Heart right ventricle (tissue), 16 donors: ENCODE results near the gene PADI6. TPM values are rescaled to one million over a fixed set of nuclear protein-coding genes. Genes with fewer than 3 reads are reported as not detected.
A peak's percentile ranks its signal among the peaks of the same experiment; 100 is the strongest.

Experiments used
- ATAC-seq, 8 donors: fragments of 200-7000 bp; cut with Tn5 transposase; one replicate each; pipeline ENCODE4 v1.9.1; 2020; ENCODE audit warnings: mild to moderate bottlenecking in 8 of 8, moderate library complexity in 8 of 8, moderate number of reproducible peaks in 1 of 8
- DNase-seq, 2 donors: peaks; one replicate each; pipeline ENCODE4 v3.0.0-alpha.2; 2020
- H3K27ac ChIP-seq, 10 donors: fragments of 200-600 bp; sonication (generic) in 2 of 10; one replicate each; pipeline versions ENCODE4 v1.5.0 to v1.8.0; 2020 to 2022; ENCODE audit warnings: mild to moderate bottlenecking in 3 of 10
- H3K27me3 ChIP-seq, 7 donors: fragments of 200-600 bp; one replicate each; pipeline ENCODE4 v1.8.0; 2021 to 2022; ENCODE audit warnings: mild to moderate bottlenecking in 2 of 7
- H3K36me3 ChIP-seq, 9 donors: fragments of 200-600 bp; sonication (generic) in 1 of 9; one replicate each; pipeline versions ENCODE4 v1.5.0 to v1.8.0; 2020 to 2022; ENCODE audit warnings: mild to moderate bottlenecking in 2 of 9
- H3K4me1 ChIP-seq, 9 donors: fragments of 200-600 bp; sonication (generic) in 1 of 9; one replicate each; pipeline versions ENCODE4 v1.5.0 to v1.8.0; 2020 to 2022; ENCODE audit warnings: mild to moderate bottlenecking in 4 of 9
- H3K4me3 ChIP-seq, 10 donors: fragments of 200-600 bp; sonication (generic) in 2 of 10; one replicate each; pipeline versions ENCODE4 v1.5.0 to v1.8.0; 2020 to 2022; ENCODE audit warnings: mild to moderate bottlenecking in 7 of 10, moderate library complexity in 2 of 10
- H3K9me3 ChIP-seq, 11 donors: fragments of 200-600 bp in 10 of 11; sonication (generic) in 2 of 11; one replicate each; pipeline versions ENCODE4 v1.5.0 to v1.8.0; 2013 to 2022; ENCODE audit warnings: mild to moderate bottlenecking in 2 of 11, control low read depth in 1 of 11, moderate library complexity in 1 of 11
- WGBS, 2 donors: extraction: QIAGEN DNeasy Blood & Tissue Kit; methylation state at CpG; one replicate each; pipeline ENCODE4 v1.1.7; 2013; ENCODE audit warnings: inconsistent platforms in 1 of 2; 5-methylcytosine and 5-hydroxymethylcytosine counted together
- intact Hi-C, 10 donors: fragments of 100-400 bp; cut with DNase I; formaldehyde crosslinking; loops; one replicate each; pipeline versions ENCODE4 v1.11.1 to v1.14.2; 2022
- polyA plus RNA-seq, 2 donors: library from polyadenylated mRNA; stranded (reverse); fragments of 200-250 nt; gene quantifications; one replicate each; pipeline ENCODE4 v1.2.3, GENCODE V29; 2013
- total RNA-seq, 10 donors: library from RNA; stranded (reverse); fragmentation: NEBNext Ultra II Directional in 3 of 10; extraction: Animal tissue kit (Norgen Biotek cat#: 25700) in 3 of 10; gene quantifications; one replicate each; pipeline versions ENCODE4 v1.2.1 to v1.2.4, GENCODE V29; 2021 to 2023
- TF ChIP-seq, protein P1 (sequence below), 9 donors: fragments of 200-600 bp; sonication (generic) in 2 of 9; IDR thresholded peaks; one replicate each; pipeline versions ENCODE4 v1.5.0 to v1.8.0; 2021 to 2022; ENCODE audit warnings: antibody characterized with exemption in 9 of 9, mild to moderate bottlenecking in 5 of 9, moderate library complexity in 1 of 9
- donor health status: Arrhythmogenic right ventricular cardiomyopathy.
- donor health status: ischemic (EF 13 %, LVEDD 7.1; RV severe dilation, severe dysfunction).
- donor health status: healthy with polysubstance abuse.
- donor health status: DM: no; HTN: yes; CAD: no.
- donor health status: DM: no; HTN: no; CAD: no.
- donor health status: ischemic (EF 25% LVEDD 6.9; RV normal size, moderate dysfunction).
- donor health status: ischemic (EF 25% LVEDD 5.7; RV mildly dilated, moderate dysfunction).
- donor health status: healthy.
- donor health status: DM: yes; HTN: yes; CAD: no.
- donor health status: Ischemic cardiomyopathy.
- donor health status: ischemic (EF 35%, LVEDD 5.7; RV mildly dilated, moderate dysfunction).
- donor health status: nonischemic (EF 11% LVEDD 7.7; RV severe dilation, severe dysfunction).
- donor health status: DM: yes; HTN: yes; CAD: no.
- donor health status: PGD.
- donor health status: ischemic (EF 29% LVEDD 5.4; RV normal size, mild dysfunction).
- donor health status: nonischemic (EF 23%, LVEDD 6.1; RV moderate dilation, normal function).

PADI6 gene
- total and polyA plus RNA-seq, 12 donors = not detected

DNA sequence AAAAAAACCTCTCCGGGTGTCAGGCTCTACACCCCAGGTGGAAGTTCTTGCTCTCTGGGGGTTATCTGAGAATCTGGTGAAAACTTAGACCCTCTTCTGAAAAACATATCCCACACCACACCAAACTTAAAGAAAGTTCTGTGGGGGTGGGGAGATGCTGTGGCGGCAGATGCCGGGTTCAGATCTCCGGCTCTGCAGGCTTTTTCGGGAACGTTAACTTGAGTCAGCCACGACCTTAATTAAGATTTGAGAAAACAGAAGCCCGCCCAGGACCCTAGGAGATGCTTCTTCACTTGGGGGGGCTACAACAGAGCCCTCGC, 65.2 kb downstream of the PADI6 start:
- Histone ChIP-seq H3K9me3 (no peaks in the 10 kb centered on the region), H3K27me3 (no peaks in the 10 kb centered on the region), H3K36me3 (peaks cover 0 to 32% (median 0%) of the 10 kb centered on the region in 9 donors), H3K4me3 (peak overlapping the region; percentile 18 to 92 (median 79)), H3K27ac (peak overlapping the region in 9 of 10 donors; percentile 44 to 94 (median 79)), H3K4me1 (peaks cover 0 to 44% (median 21%) of the 10 kb centered on the region in 9 donors)
- intact Hi-C loops = loop anchor here in 1 of 10 donors (10.0 kb wide), 1 partner anchor 198 kb away; no protein-coding TSS in a partner anchor
- DNase-seq (no peak), ATAC-seq (no peak)
- 1% methylated on average over 9 of the region's 9 CpGs for WGBS, 2 donors
- TF ChIP-seq, protein P1, sequence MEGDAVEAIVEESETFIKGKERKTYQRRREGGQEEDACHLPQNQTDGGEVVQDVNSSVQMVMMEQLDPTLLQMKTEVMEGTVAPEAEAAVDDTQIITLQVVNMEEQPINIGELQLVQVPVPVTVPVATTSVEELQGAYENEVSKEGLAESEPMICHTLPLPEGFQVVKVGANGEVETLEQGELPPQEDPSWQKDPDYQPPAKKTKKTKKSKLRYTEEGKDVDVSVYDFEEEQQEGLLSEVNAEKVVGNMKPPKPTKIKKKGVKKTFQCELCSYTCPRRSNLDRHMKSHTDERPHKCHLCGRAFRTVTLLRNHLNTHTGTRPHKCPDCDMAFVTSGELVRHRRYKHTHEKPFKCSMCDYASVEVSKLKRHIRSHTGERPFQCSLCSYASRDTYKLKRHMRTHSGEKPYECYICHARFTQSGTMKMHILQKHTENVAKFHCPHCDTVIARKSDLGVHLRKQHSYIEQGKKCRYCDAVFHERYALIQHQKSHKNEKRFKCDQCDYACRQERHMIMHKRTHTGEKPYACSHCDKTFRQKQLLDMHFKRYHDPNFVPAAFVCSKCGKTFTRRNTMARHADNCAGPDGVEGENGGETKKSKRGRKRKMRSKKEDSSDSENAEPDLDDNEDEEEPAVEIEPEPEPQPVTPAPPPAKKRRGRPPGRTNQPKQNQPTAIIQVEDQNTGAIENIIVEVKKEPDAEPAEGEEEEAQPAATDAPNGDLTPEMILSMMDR (IDR thresholded peaks at IDR 0.05) = no peak

DNA sequence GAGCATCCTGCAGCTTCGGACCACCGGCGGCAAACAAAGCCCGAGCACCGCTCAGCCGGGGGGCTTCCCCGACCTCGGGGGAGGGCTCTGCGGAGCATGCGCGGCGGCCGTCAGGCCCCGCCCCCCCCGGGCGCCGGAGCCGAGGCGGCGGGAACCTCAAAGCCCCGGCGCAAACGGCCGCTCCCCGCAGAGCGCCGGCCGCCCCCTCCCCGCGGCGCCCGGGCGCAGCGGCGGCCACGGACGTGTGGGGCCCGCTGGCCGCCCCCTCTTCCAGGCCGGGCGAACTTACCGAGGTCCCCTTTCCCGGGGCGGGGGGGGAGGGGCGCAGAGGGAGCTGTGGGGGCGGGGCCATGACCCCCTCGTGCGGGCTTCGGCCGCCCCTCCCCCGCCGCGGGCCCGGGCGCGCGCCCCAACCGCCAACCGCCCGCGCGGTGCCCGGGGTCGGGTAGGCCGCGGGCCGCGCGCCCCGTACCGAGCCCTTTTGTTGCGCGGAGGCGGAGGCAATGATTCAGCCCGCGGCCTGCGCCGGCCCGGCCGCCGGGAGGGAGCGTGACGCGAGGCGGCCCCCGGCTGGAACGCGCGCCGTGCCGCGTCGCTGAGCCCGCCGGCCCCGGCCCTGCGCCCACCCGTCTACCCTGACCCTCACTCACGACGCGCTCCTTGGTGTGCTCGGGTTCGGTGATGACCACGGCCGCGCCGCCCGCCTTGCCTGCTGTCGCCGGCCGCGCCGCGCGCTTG, 65.8 kb downstream of the PADI6 start:
- DNase-seq = peak; percentile 21 to 47
- ATAC-seq = peak; percentile 54 to 72 (median 58)

DNA sequence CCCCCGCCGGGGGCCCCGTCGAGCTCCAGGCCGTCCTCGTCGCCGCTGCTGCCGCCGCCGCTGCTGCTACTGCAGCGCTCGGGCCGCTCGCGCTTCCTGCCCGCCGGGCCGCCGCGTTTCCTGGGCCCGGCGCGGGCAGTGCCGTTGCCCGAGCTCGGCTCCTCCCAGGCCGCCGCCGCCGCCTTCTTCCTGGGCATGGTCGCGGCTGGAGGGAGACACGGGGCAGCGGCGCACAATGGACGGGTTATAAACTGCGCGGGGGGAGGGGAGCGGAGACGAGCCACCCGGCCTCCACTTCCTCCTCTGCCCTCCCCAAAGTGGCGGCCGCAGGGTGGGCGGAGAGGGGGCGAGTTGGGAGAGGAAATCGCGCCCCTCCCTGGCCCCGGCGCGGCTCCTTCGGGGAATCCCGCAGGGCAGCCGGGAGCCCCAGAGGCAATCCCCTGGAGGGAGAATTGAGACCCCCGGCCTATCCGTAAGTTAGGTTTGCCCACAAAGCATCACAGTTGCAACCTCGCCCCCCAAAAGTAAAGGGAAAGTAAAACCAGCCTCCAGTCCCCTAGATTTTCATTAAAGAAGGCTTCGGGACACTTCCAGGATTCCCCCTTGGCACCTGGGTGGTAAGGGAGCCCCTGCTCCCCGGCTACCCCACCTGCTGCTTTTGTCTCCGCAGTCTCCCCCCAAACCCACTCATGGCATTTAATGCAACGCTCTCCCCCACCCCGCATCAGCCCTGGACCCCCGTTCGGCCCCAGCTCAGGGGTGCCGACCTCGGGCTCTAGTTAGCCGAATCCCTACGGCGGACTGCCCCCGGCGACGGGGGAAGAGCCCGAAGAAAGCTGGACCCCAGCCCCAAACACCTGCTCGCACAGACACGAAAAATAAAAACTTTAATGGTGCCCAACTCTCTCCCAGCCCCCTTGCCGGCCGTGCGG, 66.6 kb downstream of the PADI6 start:
- Histone ChIP-seq H3K4me3 (peak overlapping the region; percentile 51 to 92 (median 79)), H3K4me1 (peaks cover 0 to 35% (median 21%) of the 10 kb centered on the region in 9 donors), H3K36me3 (peaks cover 0 to 19% (median 0%) of the 10 kb centered on the region in 9 donors), H3K27me3 (no peaks in the 10 kb centered on the region), H3K27ac (peak overlapping the region; percentile 65 to 94 (median 82)), H3K9me3 (no peaks in the 10 kb centered on the region)
- intact Hi-C loops = loop anchor here in 3 of 10 donors (1.0 to 10.0 kb wide), 3 partner anchors 18 to 196 kb away; no protein-coding TSS in a partner anchor
- 0% methylated on average over 62 to 76 of the region's 78 CpGs for WGBS, 2 donors
- TF ChIP-seq, protein P1 (IDR thresholded peaks at IDR 0.05) = no peak
- peak; percentile 35 to 77 (median 55) for ATAC-seq
- peak; percentile 67 to 73 for DNase-seq

More for the DNA sequence above, 65.8 kb downstream of the PADI6 start:
- intact Hi-C loops = loop anchor here in 1 of 10 donors (10.0 kb wide), 1 partner anchor 197 kb away; no protein-coding TSS in a partner anchor
- Histone ChIP-seq H3K27ac (peak overlapping the region; percentile 65 to 94 (median 82)), H3K4me3 (peak overlapping the region; percentile 51 to 92 (median 79)), H3K27me3 (no peaks in the 10 kb centered on the region), H3K4me1 (peaks cover 0 to 38% (median 21%) of the 10 kb centered on the region in 9 donors), H3K9me3 (no peaks in the 10 kb centered on the region), H3K36me3 (peaks cover 0 to 27% (median 0%) of the 10 kb centered on the region in 9 donors)
- WGBS, 2 donors = 0 to 1% methylated on average over 41 to 104 of the region's 115 CpGs
- TF ChIP-seq, protein P1 (IDR thresholded peaks at IDR 0.05) = no peak
